Measurements from ENCODE around the gene ATE1.

Gene ATE1

DNA sequence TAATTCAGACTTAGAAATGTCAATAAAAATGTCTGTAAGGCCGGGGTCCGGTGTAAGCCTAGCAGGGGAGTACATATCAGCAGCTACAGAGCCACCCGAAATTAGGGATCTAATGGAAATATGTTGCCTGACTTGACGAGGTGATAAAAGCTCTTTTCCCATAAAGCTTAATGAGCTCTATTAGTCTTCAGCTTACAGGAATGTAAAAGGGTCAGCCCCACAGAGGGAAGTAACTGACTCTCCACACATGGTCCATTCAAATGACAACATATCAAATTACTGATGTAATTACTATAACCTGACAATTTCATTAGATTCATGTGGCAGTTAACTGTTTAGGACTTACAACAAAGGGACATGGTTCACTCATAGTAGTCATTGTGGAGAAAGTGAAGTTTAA, 62.3 kb downstream of the ATE1 start:
- DNase-seq = no peak

DNA sequence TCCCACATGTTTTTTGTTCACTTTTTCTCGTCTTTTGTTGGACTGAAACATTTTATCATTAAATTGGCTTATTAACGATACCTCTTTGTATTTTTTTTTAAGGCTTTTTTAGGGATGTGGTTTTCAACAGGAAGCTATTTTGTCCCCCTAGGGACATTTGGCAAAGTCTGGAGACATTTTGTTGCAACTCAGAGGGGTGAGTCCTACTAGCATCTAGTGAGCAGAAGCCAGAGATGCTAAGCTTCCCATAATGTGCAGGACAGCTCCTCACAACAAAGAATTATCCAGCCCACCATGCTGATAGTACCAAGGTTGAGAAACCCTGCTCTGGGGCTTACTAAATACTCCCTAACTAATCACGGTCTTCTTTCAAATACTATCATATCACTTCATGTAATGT, 63.2 kb downstream of the ATE1 start:
- no peak for DNase-seq

DNA sequence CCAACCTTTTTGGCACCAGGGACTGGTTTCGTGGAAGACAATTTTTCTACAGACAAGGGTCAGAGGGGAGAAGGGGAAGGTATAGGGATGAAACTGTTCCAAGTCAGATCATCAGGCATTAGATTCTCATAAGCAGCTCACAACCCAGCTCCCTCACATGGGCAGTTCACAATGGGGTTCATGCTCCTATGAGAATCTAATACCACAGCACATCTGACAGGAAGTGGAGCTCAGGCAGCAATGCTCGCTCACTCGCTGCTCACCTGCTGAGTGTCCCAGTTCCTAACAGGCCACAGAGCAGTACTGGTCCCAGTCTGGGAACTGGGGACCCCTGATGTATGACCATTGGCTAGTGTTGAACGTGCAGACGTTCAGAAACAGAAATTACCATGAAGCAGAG, 63.7 kb downstream of the ATE1 start:
- no peak for DNase-seq

DNA sequence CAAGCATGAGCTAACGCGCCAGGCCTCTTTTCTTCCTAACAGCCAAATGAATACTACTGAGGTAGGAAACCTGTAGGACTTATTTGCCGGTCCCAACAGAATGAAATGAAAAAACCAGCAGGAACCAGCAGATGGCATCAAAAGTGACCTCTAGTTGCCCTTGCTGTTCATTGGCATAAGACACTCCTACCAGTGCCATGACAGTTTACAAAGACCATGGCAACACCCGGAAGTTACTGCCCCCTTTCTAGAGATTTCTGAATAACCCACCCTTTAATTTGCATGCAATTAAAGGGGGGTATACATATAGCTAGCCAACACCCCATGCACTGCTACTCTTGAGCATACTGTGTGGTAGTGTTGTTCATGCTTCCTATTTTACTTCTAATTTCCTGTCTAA, 65.2 kb downstream of the ATE1 start:
- no peak for DNase-seq

DNA sequence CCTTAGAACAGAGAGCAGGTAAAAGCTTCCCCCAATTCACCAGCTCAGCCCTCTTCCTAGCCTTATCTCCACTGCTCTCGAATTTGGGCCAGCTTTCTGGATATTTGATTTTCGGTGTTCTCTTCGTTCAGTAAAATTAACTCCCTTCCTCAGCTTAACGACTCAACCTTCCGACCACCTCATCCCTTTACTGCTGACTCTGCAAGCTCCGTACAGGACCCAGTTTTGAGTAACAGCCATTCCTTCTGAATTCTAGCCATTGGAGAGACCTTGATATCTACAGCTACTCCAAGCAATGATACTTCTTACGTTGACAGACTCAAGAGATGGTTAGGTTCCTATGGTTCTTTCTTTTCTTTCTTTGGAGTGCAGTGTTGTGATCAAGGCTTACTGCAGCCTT, 65.8 kb downstream of the ATE1 start:
- no peak for DNase-seq

DNA sequence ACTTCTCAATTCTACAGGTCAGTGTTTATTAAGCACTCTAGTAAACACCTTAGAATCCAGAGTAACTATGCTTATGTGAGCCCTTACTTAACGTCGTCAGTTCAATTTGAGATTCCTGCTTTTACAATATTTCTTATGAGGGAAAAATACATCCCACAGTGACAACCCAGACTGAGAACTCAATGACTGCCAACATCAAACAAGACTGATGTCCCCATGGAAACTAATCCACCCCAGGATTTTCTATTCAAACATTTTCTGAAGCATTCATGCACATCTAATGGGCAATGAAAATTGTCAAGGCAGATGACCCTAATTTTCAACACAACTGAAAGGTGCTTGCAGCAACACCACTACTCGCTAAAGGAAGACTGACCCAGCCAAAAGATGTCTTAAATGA, 67.0 kb downstream of the ATE1 start:
- no peak for DNase-seq

DNA sequence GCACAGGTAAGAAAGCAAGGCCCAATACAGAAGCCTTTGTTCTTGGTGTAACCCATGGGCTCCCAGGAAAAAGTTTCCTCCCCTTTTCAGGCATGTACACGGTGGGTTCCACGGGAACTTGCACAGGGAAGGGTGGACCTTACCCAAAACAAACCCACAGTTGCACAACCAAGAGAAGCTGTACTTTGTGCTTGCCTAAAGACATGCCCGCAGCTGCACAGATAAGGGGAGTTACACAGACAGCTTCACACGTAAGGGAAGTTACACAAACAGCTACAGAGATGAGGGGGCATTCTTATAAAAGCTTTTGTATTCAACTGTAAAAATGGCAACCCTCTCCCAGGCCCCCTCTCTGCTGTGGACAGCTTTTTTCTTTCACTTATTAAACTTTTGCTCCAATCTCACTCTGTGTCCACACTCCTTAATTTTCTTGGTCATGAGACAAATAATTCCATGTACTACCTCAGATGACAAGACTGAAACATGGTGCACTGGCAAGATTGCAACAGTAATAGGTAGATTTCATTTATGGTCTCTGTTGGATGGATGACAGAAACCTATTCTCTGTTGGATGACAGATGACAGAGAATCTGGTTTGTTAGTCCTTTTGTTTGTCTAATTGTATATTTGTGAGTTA, 72.9 kb downstream of the ATE1 start:
- no peak for DNase-seq

DNA sequence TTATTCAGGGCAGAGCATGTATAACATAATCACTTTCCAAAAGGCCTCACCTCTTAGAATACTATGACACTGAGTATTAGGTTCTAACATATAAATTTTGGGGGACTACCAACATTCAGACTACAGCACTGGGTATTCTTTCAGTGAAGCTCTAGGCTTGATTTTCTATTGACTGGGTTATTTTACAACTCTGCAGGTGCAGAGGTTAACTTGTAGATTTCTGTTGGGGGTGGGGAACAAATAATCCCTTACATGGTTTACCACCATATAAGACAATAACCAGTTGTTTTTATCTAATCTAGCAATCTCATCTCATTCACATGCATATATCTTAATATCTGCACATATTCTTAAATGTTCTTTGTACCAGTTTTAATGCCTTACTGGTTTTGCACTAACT, 73.9 kb downstream of the ATE1 start:
- no peak for DNase-seq

DNA sequence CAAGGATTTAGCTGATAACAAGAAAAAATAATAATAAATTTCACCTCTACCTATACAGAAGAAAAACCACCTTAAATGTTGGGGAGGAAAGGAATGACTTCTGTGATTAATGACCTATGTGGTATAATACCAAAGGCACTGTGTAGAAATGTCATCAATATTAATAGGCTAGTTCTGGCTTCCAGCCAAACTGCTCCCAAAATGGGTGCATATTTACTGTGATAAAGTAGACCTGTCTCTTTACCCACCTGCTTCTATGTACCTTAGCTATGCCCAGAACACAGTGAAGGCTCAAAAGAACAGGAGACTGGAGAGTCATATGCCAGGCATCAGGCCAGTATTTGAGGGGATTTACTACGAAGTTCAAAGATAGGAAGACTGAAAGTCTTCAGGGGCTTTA, 76.0 kb downstream of the ATE1 start:
- no peak for DNase-seq

DNA sequence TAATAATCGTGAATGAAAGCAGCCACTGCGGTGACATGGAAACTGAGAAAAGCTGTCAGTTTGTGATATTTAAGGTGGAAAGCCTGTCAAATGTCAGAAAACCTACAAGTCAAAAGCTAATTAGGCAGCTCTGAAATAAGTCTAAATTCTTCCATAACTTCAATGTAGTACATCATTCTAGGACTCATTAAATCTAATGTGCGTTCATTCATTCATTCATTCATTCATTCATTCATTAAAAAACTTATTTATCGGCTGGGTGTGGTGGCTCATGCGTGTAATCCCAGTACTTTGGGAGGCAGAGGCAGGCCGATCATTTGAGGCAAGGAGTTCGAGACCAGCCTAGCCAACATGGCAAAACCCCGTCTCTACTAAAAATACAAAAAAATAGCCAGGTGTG, 79.7 kb downstream of the ATE1 start:
- no peak for DNase-seq

DNA sequence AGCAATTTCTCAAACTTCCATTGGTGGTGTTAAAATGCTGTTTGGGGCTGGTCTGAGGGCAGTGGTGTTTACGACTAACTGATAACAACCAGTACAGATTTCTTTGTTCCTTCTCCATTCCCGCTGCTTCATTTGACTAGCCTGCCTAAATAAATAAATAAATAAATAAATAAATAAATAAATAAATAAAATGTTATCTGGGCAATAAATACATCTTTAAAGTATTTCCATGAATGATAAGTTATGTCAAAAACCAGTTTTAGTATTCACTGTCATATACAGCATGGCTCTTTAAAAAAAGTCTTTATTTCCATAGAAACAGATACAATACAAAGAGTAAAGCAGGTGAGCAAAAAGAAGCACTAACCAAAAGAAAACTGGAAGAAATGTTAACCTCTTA, 81.3 kb downstream of the ATE1 start:
- no peak for DNase-seq

DNA sequence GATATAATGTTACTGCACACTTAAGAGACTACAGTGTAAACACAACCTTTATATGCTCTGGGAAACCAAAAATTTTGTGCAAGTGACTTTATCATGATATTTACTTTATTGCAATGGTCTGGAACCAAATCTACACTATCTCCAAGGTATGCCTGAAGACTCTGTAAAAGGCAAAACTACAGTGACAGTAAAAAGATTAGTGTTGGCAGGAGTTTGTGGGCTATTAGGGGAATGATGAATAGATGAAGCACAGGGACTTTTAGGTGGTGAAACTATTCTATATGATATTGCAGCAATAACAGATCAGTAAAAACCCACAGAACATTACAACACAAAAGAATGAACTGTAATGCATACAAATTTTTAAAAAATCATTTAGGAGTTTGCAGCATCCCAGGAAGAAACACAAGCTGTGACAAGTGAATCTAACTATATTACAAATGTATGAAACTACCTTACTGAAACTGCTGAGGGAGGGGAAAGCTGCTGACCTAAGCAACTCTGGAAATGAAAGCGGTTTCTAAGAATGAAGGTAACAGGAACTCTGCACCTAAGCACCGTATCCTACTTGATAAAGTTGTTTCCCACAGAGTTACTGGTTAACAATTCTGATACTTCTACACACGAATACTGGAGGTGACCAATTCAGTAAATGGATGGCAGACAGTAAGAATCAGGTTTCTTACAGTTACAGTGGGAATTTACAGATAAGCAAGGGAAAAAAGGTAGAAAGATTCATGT, 82.6 kb downstream of the ATE1 start:
- no peak for DNase-seq

DNA sequence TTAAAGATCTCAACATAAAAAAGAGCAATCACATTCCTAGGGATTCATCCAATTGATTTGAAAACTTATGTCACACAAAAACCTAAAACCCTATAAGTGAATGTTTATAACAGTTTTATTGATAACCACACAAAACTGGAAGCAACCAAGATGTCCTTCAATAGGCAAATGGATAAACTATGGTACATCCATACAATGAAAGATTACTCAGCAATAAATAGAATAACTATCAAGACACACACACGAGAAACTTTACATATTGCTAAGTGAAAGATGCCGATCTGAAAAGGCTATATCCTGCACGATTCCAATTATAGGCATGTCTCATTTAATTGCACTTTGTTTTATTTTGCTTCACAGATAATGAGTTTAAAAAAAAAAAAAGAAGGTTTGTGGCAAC, 83.3 kb downstream of the ATE1 start:
- no peak for DNase-seq

DNA sequence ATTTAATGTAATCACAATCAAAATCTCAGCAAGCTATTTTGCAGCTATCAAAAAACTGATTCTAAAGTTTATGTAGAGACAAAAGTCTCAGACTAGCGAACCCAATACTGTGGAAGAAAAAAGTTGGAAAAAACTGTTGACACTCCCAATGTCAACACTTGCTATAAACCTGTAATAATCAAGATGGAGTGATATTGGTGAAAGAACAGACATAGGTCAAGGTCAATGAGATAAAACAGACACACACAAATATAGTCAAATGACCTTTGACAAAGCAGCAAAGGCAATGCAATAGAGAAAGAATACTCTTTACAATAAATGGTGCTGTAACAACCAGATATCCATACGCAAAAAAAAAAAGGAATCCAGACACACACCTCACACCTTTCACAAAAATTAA, 84.5 kb downstream of the ATE1 start:
- no peak for DNase-seq

DNA sequence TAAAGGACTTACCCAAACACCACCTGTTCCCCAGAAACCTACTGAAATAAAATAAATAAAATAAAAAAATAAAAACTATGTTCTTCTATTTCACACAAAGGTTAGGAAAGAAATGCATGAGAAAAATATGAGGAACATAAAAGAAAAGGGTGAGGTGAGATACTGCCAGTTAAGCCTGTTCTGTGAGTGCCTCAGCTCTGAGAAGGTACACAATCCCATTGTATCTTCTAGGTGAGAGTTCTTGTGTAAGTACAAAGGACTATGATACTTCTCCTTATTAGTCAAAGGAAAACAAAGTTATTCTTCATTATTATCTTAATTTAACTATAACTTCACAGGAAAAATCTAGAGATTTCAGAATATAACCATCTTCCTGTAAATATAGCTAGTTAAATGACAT, 86.0 kb downstream of the ATE1 start:
- no peak for DNase-seq

DNA sequence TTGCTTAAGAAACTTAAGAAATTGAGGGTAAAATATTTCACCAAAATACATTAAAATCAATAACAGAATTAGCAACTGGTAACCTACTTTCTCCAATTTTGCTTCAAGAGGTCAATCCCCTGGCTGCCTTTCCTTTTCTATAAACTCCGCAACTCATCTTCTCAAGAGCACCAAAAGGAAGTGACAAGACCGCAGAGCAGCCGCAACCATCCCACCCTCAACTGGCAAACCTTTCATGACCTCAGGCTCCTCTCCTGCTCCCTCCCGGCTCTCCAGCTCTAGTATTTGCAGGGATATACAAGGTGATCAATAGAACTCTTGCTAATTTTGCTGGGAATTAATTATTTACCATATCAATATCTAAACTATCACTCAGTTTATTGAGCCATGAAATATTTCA, 88.9 kb downstream of the ATE1 start:
- DNase-seq = no peak

DNA sequence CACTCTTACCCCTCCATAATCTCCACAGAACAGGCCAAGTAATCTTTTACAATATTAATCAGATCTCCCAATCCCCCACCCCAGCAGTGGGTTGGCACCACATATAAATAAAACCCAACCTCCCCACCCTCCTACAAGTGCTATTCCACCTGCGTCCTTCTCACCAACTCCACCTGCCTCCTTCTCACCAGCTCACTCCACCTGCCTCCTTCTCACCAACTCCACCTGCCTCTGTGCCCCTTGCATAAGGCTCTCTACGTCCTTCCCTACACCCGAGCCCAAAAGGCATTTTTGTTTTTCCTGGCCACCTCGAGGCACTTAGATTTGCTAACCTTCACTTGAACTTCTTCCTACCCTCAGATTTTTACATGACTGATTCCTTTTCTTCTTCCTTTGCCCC, 89.7 kb downstream of the ATE1 start:
- no peak for DNase-seq

DNA sequence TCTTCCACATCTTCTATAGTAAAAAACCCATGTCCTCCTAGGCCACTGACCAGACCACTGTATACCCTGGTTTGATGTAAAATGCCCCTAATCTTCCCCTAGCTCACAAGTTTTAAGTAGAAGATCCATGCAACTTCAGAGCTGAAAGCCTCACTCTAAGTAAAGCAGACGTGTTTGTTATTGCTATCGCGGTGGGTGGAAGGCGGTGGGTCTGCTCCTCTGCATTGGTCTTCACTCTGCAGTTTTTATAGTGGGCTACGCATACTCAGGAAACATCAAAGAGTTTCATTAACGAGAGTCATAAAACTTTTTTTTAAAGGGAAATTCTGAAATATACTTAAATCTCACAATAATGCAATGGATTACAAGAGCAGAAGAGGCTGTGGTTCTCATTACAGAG, 91.7 kb downstream of the ATE1 start:
- no peak for DNase-seq

DNA sequence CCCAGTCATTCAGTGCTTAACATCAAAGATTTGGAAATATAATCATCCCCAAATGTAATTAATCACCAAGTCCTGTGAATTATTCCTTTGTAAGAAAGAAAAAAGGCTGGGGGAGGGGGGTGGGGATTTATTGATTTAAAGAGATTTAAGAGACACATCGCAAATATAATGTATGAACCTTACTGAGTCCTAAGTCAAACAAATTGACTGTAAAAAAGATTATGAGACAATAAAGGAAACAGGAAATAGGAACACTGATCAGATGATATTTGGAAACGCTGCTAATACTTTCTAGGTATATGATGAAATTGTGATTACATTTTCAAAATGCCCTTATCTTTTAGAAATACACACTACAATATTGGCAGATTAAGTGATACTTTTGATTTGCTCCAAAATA, 92.5 kb downstream of the ATE1 start:
- DNase-seq = no peak

DNA sequence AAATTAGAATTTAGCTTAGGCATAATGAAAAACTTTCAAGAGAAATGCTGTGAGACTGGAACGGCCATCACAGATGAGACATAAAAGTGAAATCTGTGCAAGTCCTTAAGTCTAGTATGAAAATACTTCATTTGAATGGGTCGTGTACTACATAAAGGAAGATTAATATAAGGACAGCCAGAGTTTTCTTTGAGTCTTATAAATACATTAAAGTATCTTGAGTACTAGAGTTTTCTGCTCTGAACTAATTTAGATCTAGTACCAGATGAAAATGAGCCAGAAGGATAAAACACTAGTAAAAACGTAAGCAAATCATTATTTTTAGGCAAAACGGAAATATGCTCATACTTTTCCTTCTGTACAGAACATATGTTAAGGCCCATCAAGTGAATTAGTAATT, 93.1 kb downstream of the ATE1 start:
- DNase-seq = no peak

DNA sequence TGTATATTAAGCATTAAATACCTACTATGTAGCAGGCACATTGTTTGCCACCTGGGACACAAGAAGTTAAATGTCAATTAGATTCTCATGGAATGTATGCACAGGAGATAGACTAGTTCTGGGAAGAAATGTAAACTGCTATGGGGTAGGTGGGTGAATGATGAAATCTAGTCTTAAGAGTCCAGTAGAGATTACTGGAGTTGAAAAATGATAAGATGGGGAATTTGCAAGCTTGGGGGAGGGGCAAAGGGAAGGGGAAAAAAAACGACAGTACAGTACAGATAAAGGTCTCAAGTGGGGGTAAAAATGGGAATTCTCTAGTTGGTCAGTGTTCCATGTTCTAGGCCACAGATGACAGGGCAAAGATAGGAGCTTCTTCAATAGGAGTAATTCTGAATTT, 94.4 kb downstream of the ATE1 start:
- no peak for DNase-seq

DNA sequence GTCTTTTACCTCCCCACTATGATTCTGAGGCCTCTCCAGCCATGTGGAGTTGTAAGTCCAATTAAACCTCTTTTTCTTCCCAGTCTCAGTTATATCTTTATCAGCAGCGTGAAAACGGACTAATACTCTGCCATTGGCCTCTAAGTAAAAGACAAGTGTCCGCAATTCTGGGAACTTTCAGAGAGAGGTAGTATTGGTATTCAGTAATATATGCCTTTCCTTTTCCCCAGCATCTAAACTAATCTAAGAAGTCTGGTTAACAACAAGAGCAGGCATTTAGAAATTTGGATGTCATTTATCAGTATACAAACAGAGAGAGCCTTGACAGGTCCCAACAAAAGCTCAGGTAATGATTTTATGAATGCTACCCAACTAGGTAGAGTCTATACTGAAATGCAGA, 95.2 kb downstream of the ATE1 start:
- DNase-seq = no peak

DNA sequence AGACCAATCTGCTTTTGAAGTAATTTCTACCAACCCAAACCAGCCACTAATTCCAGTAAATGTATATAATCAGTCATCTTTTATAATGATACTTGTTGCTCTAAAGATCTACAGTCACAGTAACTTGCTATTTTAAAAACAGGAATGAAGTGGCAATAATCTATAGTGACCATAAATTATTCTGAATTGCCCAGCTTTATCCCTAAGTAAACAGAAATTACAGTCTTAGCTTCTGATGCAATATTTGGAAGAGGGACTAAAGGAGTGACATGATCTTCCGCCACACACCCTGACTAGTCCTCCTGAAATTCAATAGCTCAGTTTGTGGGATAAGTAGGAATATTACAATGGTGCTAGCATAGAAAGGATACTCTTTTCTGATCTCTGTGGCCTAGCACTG, 96.1 kb downstream of the ATE1 start:
- DNase-seq = no peak

DNA sequence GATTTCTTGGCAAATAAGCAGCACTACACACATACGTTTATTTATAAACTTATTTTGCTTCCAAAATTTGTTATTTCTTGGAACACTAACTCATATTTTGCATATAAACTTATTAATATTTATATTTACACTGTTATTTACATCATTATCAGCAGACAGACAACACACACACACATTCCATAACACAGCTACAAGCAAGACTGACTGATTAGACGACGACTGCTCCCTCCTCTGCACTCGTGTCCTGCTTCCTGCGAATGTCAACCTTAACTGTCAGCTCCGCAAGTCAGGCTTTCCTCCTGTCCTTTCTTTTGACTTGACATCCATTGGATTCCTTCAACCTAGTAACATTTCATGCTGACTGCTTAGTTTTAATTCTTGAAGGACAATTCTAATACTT, 96.6 kb downstream of the ATE1 start:
- DNase-seq = no peak

DNA sequence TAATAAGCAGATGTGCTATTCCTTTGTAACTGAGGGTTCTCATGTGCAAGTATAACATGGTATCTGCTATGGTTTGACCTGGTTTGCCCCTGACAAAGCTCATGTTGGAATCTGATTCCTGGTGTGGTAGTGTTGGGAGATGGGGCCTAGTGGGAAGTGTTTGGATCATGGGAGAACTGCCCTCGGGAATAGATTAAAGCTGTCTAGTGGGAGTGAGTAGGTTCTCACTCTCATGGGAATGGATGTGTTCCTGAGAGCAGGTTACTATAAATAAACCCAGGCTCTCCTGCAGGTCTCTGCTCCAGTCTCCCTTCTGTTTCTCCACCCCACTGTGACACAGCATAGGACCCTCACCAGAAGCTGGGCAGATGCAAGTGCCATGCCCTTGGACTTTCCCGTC, 97.7 kb downstream of the ATE1 start:
- no peak for DNase-seq

Data from C1 segment of cervical spinal cord (tissue), 14 donors.